ENCODE results near the gene STEAP2.

Gene STEAP2

GRCh38 chr7:90194911-90195809 lies 16.4 kb upstream of the STEAP2 start:
- no peak for DNase-seq

- no peak for DNase-seq
These were observed 9.9 kb upstream of the STEAP2 start for GRCh38 chr7:90201500-90202195.

GRCh38 chr7:90207956-90208355 lies 3.6 kb upstream of the STEAP2 start:
- DNase-seq = no peak

- DNase-seq = no peak
These were observed 1.8 kb upstream of the STEAP2 start for GRCh38 chr7:90209776-90210175.

- no peak for DNase-seq
These were observed 1.1 kb upstream of the STEAP2 start for GRCh38 chr7:90210475-90210874.

- DNase-seq = no peak
These were observed 559 bp upstream of the STEAP2 start for GRCh38 chr7:90210981-90211380.

GRCh38 chr7:90212149-90212495 lies 582 bp downstream of the STEAP2 start:
- DNase-seq = no peak

GRCh38 chr7:90213521-90213920 lies 2.0 kb downstream of the STEAP2 start:
- DNase-seq = no peak

GRCh38 chr7:90216080-90216674 lies 4.6 kb downstream of the STEAP2 start:
- DNase-seq = no peak

GRCh38 chr7:90216771-90217170 lies 5.2 kb downstream of the STEAP2 start:
- no peak for DNase-seq

GRCh38 chr7:90222390-90222789 lies 10.8 kb downstream of the STEAP2 start:
- DNase-seq = no peak

- DNase-seq = no peak
These were observed 11.5 kb downstream of the STEAP2 start for GRCh38 chr7:90222811-90223725.

- no peak for DNase-seq
These were observed 12.7 kb downstream of the STEAP2 start for GRCh38 chr7:90224195-90224594.

GRCh38 chr7:90225181-90225580 lies 13.6 kb downstream of the STEAP2 start:
- DNase-seq = no peak

- DNase-seq = no peak
These were observed 14.1 kb downstream of the STEAP2 start for GRCh38 chr7:90225601-90226000.

GRCh38 chr7:90227259-90227658 lies 15.7 kb downstream of the STEAP2 start:
- no peak for DNase-seq

GRCh38 chr7:90229682-90230081 lies 18.1 kb downstream of the STEAP2 start:
- no peak for DNase-seq

- DNase-seq = no peak
These were observed 19.3 kb downstream of the STEAP2 start for GRCh38 chr7:90230834-90231233.

GRCh38 chr7:90231304-90231703 lies 19.8 kb downstream of the STEAP2 start:
- DNase-seq = no peak

GRCh38 chr7:90232430-90232829 lies 20.9 kb downstream of the STEAP2 start:
- DNase-seq = no peak

GRCh38 chr7:90233569-90233968 lies 22.0 kb downstream of the STEAP2 start:
- DNase-seq = no peak

- no peak for DNase-seq
These were observed 25.3 kb downstream of the STEAP2 start for GRCh38 chr7:90236721-90237289.

GRCh38 chr7:90238022-90238421 lies 26.5 kb downstream of the STEAP2 start:
- DNase-seq = no peak
